HG02885 (cell line): ENCODE data around the gene TRMT44.

Experiments
- ATAC-seq: cut with Tn5 transposase; IDR thresholded peaks from one replicate; pipeline ENCODE4 v1.9.1; 2021; ENCODE audit warnings: mild to moderate bottlenecking; ENCODE audit not compliant: unreplicated experiment, poor library complexity

Gene TRMT44

DNA sequence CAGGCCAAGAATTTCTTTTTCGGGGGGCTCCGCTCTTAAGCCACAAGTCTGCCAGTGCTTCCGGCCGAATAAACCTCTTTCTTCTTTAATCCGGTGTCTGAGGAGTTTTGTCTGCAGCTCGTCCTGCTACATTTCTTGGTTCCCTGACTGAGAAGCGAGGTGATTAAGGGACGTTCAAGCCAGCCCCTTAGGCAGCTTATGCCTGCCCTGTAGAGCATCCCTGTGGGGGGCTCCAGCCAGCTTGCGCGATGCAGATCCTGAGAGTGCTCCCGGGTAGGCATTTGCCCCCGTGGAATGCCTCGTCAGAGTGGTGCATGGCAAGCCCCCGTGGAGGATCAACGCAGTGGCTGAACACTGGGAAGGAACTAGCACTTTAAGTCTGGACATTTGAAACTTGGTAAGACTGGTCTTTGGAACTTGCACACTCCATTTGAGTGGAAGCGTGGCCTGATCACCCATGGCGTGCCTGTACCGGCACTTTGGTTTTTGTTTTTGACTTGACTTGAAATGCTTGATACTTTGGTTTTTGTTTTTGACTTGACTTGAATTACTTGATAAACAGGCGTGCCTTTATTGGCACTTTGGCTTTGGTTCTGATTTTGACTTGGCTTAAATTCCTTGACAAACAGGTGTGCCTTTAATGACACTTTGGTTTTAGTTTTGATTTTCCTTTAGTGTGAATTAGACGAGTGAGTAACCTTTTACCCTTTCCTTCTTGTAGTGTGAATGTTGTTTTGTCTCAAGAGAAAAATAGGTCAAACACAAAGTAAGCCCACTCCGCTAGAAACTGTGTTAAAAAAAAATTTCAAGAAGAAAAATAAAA lies 6.1 kb upstream of the TRMT44 start:
- no peak for ATAC-seq

DNA sequence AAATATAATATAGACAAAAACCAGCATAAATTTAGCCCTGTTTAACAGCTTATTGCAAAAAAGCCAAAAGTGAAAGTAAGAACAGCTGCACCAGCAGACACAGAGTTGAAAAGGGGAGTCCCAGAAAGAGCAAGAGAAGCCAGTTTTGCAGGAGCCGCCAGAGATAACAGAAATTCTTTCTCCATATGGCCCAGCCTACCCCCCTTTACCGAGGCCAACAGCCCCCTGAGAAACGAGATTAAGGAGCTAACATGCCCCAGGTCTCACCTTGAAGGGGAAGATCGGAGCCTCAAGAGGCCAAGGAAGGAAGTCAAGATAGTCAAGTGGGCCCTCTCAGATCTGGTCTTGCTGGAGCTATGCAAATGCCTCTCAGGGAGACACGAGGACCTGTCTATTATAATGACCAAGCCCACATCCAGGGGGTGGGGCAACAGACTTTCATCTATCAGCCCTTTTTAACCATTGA lies 4.9 kb upstream of the TRMT44 start:
- ATAC-seq = peak; percentile 66

DNA sequence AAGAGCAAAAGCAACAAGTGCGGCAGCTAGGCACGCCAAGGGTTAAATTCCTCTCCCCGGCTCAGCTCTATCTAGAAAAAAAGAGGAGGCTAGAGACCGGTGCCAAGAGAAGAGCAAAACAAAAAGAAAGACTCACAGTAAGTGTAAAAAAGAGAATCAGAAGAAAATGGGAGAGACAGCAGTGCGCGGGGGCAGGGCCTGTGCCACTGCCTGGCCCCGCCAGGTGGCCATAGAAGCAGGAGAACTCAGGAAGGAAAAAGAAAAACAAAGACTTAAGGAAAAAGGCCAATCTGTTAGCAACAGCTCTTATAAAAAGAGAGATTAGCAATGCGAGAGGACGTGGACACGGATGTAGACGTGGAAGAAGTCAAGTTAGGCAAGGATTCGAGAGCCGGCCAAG lies 3.3 kb upstream of the TRMT44 start:
- no peak for ATAC-seq

DNA sequence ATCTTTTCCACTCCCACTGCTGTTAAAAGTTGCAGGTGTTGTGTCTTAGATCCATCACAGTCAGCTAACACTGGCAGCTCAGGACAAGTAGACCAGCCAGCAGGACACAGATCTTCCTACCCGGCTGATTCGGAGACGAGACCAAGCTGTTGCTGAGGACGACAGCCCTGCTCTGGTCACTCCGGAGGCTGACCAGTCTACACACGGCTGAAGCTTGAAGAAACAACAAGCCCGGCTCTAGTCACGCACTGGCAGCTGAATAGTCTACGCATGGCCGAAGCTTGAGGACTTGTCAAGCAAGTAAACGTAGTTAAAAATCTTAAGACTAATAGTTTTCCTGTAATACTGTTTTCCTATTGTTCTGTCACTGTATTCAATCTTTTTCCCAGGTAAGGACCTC lies 1.8 kb upstream of the TRMT44 start:
- ATAC-seq = no peak

DNA sequence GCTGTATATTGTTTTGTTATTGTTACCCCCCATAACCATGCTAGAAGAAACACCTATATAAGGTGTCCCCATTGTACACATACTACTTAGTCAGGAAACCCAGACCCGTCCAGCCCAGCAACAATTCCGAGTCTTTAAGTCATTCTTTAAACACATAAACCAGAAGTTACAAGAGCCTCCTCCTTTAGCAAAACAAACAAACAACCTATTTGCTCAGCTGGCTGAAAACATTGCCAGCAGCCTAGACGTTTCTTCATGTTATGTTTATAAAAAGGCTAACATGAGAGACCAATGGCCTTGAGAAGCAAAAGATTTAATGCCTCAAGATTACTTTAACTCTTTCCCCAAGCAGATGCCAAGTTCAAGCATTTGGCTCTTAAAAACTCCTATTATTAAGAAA lies 1.4 kb upstream of the TRMT44 start:
- ATAC-seq = no peak

DNA sequence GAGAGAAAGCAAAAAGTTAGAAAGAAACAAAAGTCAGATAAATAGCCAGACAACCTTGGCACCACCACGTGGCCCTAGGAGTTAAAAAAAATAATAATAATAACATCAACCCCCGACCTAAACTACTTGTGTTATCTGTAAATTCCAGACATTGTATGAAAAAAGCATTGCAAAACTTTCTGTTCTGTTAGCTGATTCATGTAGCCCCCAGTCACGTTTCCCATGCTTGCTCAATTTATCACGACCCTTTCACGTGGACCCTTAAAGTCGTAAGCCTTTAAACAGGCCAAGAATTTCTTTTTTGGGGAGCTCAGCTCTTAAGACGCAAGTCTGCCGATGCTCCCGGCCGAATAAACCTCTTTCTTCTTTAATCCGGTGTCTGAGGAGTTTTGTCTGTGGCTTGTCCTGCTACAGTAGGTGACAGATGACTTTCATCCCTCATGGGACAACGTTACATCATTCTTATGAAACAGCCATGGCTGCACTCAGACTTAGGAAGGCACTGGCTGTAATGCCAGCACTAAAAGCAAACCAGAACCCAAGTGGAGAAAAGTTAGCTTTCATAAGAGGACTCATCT lies 574 bp upstream of the TRMT44 start:
- peak; percentile 20 for ATAC-seq

DNA sequence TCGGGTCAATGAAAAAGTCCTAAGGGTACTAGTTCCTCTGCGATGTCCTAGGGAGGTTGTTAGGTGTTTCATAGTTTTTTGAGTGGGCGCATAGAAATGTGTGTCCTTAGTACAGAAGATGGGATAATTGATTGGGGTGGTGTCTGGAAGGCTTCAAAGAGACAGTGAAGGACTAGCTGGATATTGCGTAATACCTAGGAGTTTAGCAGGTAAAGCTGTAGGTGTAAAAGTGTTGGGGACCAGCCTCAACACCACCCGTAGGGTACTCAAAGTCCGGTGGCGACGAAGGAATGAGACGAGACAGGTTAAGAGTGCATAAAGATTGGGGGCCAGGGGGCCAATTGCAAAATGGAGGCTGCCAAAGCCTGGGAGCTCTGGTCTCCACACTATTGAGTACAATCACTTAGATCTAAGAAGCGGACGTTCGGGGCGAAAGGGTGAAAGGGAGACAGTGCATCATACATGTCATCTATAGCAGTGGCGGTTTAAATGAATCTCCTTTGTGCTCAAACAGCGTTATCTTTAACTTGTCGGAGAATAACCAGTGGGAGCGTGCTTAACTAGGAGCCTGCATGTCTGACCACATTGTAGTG lies 1.0 kb downstream of the TRMT44 start:
- no peak for ATAC-seq

DNA sequence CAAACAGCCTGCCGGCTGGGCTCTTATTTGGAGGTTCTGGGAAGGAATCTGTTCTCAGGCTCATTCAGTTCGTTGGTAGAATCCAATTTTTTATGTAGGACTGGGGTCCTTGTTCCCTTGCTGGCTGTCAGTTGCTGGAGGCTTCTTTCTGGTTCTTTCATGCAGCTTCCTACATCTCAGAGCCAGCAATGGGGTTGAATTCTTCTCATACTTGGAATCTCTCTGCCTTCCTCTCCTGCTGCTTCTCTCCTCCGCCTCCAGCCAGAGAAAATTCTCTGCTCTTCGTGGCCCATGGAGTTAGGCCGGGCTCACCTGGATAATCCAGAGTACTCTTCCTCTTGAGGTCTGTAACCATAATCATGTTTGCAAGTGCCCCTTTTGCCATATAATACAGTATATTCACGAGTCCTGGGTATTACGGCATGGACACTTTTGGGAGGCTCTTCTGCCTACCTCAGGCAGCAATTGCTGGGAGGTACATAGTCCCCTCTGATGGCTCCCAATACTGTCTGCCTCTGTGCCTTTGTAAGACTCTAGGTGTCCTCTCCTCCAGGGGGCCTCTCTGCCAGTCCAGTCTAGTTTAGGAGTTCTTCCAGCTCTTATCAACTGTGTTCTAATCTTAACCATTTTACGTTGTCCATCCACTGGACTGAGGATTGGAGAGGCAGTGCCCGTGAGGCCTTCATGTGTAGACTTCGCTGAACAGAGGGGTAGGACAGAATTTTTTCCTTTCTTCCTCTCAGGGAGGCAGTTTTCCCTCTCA lies 2.2 kb downstream of the TRMT44 start:
- ATAC-seq = no peak

DNA sequence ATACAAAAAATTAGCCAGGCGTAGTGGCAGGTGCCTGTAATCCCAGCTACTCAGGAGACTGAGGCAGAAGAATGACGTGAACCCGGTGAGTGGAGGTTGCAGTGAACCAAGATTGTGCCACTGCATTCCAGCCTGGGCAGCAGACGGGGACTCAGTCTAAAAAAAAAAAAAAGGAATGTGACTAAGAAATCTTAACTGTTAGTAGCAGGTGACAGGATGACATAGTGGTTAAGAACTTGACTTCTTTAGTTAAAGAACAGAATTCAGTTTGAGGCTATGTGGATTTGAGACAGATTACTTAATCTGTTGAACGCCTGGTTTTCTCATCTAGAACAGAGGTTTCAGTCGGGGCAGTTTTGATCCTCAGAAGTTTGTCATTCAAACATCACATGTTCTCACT lies 3.2 kb downstream of the TRMT44 start:
- ATAC-seq = no peak

DNA sequence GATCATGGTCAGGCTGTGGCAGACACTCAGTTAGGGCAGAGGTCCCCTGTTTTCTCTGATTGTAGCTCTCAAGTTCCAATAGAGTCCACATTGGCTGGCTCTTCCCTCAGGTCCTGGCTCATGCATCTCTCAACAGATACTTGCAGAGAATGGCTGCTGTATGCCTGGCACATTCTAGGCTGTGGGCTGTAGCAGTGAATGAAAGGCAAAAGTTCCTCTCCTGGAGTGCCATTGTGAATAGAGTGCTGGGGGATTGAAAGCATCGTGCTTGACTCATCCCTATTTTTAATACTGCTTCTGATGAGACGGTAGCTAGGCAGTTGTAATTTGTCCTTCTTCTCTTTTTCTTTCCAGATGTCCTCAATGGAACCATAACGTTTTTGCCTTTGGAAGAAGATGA lies 5.5 kb downstream of the TRMT44 start:
- ATAC-seq = no peak

DNA sequence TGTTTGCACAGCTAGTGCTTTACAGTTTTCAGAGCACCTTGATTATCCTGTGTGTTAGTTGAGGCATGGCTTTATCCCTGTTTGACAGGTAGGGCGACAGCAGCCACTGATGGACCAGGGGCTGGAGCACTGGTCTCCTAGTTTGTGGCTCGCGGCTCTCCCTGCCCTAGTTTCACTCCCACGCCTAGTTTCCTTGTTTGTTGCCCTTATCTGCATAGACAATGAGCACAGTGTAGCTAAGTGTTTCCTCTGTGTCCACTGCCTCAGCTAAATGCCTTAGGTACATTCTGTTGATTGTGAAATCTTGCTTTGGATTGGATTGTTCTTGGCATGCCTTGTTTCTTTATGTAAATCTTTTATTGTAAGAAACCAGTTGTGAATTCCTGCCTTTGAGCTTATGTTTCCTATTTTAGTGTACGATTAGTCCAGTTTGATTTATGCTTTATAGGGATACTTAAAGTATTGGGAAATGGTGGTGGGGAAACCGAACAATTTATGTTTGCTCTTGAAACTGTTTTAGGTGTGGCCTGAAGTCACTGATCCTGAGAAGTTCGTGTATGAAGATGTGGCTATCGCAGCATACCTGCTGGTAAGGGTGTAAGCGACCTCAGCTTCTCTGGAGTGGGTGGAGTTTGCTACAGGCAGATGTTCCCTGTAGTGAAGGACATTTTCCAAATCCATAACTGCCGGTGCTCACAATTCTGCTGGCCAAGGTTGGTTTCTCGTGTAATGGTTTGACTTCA lies 11.0 kb downstream of the TRMT44 start:
- ATAC-seq = no peak

DNA sequence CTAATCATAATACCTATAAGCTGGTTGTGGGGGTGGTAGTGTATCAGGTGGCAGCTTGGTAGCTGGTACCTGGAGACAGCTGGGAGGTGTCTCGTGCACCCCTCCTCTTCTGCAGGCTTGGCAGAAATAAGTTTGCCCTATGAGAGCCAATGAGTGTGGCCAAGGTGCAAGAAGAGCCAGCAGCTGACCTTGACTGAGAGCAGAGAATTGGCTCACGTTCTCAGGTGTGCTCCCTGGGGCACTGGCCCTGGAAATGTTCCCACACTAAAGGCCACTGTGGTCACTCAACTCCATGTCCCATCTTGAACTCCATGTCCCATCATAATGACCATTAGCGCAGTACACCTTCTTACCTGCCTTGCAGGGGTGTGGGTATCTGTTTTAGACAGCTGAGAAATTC lies 13.4 kb downstream of the TRMT44 start:
- no peak for ATAC-seq

DNA sequence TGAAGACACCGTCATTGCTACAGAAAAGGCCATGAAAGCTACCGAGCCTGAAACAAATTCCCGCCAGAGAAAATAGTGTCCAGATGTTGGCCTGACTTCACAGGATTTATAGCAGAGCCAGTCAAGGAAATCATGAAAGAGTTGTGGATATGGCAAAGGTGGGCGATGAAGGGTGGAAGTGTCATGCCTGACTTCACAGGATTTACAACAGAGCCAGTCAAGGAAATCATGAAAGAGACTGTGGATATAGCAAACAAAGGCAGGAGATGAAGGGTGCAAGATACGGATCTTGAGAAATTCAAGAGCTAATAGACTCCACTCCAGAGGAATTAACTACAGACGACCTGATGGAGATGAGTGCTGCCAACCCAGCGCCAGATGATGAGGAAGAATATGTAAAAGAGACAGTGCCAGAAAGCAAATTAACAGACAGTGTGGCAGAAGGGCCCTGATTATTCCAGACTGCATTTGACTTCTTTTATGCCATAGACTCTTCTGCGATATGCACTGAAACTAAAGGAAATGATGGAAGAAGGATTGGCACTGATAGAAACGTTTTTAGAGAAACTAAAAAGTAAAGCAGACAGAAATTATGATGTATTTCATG lies 17.2 kb downstream of the TRMT44 start:
- no peak for ATAC-seq

DNA sequence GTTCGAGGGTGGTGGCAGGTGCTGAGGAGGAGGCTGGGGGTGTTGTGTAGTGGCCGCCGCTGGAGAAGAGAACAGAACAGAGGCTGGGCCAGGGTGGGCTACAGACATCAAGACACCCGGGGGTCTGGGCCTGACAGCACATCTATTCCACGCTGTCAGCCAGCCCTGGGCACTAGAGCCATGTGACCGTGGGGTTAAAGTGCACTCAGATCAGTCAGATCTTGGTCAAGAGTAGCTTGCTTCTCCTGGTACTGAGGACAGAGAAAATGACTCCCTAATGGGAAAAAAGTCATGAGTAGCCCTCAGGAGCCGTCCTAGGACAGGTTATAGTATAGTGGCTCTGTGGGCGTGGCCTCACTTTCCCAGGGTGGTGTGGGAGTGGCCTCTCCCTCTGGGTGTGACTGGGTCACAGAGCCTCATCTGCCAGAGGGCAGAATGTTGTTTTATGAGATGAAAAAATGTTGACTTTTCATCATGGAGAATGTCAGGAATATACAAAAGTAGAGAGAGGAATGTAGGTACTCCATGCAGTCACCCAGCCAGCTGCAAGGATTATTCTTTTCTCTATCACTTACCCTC lies 19.4 kb downstream of the TRMT44 start:
- ATAC-seq = no peak

DNA sequence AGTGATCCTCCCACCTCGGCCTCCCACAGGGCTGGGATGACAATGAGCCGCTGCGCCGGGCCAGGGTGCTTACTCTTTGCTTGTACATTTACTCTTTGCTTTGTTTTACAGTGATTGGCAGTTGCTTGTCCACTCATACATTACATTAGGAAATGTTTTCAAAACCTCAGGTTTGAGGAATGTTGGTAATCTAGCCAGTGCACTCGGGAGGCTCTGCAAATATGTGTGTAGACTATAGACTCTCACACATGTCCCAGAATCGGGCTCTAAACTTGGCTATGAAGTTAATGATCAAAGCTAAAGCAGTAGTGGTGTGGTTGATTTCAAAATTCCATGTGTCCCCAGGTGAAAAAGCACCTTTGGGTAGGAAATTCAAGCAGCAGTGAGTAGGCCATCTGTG lies 20.5 kb downstream of the TRMT44 start:
- ATAC-seq = no peak

DNA sequence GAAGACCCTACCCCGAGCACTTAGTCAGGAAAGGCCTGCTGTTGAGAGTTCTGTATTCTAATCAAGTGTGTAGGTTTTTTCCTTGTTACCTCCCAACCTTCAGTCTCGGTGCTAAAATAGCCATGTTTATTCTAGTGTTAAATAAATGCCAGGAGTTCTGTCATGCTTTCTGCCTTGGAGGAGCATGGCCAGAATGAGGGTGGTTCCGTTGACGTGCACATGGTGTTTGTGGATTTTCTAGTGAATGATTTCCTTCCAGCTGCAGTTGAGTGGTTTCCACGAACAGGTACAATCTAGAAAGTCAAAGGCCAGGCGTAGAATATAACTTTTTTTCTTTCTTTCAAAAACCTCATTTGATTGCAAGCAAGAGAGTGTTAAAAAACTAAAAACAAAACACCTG lies 21.0 kb downstream of the TRMT44 start:
- ATAC-seq = no peak

DNA sequence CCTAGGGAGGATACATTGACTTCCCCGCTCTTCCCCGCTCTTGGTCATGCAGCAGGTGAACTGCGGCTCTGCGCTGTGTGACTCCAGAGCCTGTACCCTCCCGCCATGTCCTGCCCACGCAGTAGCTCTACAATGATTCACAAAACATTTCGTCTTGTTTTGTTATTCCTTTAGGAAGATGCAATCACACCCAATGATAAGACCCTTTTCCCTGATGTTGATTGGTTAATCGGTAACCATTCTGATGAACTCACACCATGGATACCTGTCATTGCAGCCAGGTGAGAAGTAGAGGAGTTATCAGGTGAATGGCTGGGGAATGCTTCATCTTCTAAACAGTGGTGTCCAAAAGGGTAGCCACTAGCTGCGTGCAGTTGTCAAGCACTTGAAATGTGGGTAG lies 23.2 kb downstream of the TRMT44 start:
- no peak for ATAC-seq

DNA sequence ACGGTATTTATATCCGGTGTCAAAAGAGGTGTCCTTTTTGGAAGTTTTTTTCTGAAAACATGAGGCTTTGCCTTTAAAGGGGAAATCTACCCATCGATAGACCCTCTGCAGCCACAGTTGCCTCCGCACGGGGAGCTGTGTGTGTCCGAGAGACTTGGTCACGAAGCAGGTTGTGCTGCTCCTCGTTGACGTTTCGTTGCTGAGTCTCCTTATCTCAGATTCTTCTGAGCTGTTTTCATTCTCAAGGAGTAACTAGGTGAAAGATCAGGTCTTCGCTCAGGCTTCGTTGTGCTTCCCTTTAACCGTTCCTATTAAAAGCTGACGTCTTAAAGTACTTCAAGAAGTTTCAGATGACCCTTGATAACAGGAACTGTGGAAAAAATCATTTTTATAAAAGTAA lies 23.8 kb downstream of the TRMT44 start:
- no peak for ATAC-seq
